OCI-LY3 (cell line): ENCODE data around the gene AP2A2.

Experiments
- CTCF ChIP-seq: fragments of 200-600, 300-600 bp; sonication (generic); IDR thresholded peaks from 2 replicates; pipeline ENCODE4 v1.5.1; 2014; ENCODE audit warnings: antibody characterized with exemption, low read length, low read depth
- EZH2phosphoT487 ChIP-seq: fragments of 200-600 bp; shearing (Covaris generic); IDR thresholded peaks from 2 replicates; pipeline ENCODE4 v1.6.1; 2018; ENCODE audit warnings: antibody characterized with exemption, mixed run types, low read depth

- no peak for TF ChIP-seq CTCF
- TF ChIP-seq EZH2phosphoT487, result no peak
Observed at GRCh38 chr11:987671-988070, 62.0 kb downstream of the AP2A2 start.
